ENCODE results near the gene DNAH3.

The DNAH3 gene

DNA sequence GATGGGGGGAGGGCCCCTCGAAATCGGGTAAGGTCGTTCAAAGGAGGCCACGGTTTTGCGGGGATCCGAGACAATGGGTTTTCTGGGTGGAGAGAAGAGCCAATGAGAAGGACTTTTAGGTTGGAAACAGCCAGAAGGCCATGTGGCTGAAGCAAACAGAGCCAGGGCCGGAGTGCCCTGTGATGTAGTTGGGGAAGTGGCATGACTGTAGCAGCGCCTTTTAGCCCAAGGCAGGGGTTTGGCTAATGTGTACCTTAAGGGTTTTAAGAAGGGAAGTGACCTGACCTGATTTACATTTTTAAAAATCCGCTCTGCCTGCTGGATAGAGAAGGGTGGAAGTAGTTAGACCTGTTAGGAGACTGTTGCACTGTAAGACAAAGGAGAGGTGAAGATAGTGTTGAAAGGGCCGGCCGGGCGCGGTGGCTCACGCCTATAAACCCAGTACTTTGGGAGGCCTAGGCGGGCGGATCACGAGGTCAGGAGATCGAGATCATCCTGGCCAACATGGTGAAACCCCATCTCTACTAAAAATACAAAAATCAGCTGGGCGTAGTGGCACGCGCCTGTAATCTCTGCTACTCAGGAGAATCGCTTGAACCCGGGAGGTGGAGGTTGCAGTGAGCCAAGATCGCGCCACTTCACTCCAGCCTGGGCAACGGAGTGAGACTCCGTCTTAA is 249.1 kb downstream of the DNAH3 start:
- no peak for DNase-seq

DNA sequence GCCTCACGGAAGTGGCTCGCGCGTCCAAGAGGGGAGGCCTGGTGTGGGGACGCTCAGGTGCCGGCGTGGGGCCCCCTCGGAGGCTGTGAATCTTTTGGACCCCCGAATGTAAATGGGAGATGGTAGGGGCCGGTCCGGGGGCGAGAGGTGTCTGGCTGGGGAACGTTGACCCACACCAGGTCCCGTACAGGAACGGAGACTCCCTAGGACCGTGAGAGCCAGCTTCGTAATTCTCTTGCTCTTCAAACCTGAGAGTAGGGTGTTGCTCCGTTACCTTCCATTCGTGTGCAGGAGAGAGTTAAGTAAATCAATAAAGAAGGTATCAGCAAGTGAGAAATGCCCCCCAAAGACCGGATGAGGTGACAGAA is 249.6 kb downstream of the DNAH3 start:
- DNase-seq: no peak

DNA sequence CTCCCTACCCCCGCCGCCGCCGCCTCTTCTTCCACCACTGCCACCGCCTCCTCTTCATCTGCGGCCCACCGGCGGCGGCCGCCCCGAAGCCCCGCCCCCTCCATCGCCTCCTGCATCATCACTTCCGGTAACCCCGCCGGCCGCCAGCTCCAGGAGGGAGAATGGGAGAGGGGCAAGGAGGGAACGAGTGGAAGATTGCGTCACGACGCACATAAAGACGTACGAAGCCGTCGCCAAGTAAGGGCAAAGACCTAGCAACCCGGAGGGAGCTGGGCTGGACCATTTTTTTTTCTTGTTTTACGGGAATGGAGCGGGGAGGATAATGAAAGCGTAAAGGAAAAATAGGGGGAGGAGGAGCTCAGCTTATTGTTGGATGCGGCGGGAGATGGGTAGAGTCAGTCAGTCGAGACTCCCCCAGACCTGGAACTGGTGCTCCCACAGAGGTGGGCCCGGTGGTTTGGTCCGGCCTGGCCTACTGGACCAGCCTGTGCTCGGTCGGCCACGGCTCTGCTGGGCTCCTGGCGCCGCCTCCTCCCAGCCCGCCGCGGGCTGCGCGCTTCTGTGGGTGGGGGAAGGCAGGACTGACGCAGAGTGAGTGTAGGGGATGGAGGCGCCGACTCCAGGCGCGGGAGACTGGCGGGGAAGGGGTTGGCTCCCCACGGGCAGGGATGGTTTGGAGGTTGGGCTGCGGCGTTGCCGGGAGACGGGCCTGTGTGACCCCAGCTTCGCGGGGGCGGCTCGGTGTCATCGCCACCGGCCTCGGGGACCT is 250.2 kb downstream of the DNAH3 start, which contains the start of the genes DCUN1D3 and LYRM1:
Gene DCUN1D3 (minus strand): TSS at position 60 of the 769 bp plus-strand sequence. CDS start 37,820 bp downstream, outside the sequence.
Gene LYRM1 (plus strand): TSS at position 473 of the 769 bp plus-strand sequence. CDS start 14,785 bp downstream, outside the sequence.
- peak; percentile 85 to 88 for DNase-seq

DNA sequence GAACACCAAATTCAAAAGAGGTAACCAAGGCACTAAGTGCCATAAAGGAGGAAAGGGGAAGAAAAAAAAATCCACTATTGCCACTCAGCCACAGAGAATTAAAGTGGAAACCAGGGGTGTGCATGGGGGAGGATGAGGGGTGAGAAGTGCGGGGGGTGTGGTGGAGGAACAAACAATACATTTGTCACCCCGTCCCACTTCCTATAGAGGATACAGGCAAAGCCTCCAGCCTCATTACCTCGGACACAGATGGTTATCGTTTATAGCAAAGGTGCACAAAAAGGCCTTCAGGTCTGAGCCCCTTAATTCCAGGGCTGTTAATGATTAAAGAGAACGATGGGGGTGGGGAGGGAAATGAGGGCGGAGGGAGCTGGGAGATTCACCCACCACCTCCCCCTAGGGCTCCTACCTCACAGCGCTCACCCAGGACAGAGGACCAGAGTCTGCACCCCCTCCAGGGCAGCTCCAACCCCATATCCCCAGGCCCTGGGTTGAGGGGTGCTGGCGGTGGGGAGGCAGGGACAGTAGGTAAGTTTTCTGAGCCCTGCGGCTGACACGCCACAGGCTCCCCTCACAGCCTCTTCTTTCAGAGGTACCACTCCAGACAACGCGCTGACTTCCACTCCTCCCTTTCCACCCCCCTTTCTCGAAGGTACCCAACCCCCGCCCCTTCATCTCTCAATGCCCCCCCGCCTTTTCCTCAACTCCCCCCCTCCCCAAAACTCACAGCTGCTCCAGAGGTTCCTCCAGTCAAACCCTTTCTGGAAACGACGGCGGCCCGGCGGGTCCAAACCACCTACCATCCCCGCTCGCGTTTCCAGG is 251.0 kb downstream of the DNAH3 start:
- DNase-seq: no peak

DNA sequence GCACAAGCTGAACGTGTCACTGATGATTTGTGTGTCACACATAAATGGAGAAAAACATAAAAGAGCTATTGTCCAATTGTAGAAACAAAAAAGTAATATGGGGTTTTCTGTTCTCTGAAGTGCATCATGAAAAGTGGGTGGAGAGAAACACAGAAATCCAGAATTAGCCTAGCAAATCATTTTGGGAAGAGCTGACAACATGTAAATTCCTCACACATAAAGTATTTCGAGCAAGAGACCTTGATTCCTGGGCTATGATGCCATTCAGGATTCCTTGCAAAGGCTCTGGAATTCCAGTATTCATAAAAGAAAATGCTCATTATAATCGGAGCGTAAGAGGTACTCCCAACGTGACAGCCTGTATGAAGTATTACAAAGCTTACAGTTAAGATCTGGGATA is 251.6 kb downstream of the DNAH3 start:
- no peak for DNase-seq

DNA sequence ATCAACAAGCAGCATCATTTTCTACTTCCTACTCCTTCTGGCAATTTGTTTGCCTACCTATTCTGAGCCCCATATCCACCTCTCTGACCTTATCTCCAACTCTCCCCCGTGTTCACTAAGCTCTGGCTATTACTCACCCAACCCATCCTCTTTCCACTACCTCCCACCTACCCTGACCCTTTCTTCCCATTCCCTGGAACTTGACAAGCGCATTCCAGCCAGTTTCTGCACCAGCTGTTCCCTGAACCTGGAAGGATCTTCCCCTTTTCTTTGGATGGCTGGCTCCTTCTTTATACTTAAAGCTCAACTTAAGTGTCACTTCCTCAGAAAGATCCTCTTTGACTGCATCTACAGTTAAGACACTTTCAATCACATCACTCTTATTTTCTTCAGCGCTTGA is 252.7 kb downstream of the DNAH3 start:
- DNase-seq: no peak

DNA sequence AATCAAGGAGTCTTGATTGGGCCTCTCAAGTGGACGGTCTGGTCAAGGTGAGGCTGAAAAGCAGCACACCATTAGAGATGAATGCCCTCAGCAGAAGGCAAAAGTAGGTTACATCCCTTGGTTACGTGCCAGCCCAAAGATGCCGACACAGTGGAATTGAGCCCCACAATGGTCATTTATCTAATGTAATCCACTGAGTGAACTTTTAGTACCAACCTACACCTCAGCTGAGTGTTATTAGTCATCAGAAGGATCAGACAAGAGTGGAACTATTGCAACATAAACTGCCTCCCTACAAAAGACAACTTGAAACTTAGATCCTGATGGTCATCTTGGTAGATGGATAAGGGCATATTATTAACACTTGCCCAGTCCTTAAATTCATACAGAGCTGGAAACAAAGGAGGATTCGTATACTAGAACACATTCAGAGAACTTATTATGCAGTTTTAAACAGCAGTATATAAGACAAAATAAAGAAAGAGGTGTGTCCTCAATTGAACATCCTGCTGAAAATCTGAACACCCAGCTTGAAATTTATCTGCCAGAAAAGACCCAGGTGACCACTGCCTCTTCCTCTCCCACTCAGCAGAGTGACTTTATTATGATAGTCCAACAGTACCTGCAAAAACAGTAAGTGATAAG is 253.3 kb downstream of the DNAH3 start:
- DNase-seq: no peak

DNA sequence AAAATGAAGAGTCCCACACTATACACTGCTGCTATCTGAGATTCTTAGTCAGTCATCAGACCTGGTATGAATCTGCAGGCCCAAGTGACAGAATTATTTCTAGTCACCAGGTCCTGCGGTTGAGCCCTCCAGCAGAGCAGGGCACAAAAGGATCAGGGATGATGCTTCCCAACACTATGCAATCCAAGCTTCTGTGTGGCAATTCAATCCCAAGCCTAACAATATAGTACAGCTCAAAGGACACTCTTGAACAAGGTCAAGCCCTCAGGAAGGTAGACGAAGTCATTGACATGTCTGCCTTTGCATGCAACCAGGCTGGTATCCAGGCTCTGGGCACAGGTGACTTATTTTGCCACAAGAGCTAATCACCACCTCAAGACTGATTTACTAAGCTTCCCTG is 256.3 kb downstream of the DNAH3 start:
- no peak for DNase-seq

DNA sequence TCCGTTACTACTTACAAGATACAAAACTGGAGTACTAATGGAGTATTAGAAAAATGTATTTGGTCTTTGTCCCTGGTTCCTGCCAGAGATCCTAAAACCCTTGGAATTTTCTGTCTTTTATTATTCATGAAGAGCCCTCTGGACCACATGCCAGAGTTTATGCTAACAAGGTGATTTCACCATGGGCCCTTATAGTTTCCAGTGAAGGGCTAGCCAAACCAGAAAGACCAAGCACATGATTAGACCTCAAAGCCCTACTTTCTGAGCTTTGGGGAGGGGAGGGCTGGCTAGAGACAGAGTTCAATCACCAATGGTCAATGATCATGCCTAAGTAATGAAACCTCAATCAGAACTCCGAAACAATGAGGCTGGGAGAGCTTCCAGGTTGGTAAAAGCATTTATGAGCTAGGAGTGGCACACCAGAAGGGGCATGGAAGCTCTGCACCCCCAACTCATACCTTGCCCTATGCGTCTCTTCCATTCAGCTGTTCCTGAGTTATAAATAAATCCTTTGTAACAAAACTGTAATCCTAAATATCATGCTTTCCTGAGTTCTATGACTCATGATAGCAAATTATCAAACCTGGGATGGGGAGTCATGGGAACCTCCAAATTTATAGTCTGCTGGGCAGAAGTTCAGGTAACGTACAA is 260.9 kb downstream of the DNAH3 start:
- DNase-seq: no peak

DNA sequence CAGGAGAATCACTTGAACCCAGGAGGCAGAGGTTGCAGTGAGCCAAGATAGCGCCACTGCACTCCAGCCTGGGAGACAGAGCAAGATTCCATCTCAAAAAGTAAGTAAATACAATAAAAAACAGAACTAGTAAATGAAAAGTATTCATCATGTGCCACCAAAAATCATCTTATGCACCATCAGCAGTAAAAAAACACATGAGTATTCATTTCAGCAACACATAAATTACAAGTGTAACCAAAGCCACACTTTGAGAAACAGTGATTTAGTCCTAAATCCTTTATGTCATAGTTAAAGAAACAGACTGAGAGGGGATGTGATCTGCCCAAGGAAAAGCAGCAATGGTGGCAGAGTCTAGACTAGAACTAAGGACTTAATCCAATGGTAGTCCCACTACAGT is 263.4 kb downstream of the DNAH3 start:
- no peak for DNase-seq

DNA sequence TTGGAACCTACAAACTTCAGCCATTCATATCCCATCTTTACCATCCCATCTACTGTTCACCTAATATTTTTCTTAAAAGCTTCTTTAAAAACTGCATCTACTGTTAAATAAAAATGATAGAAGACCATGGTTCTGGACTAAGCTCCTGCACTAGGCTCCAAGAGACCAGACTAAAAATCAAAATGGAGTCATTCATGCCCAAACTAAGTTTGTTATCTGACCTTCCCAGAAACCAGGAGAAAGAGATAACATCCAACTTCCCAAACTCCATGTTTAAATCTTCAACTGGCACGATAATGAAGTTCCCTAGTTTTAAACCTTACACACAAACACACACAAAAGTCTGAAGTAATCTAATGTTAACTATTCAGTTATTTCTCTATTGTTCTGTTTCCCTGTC is 264.3 kb downstream of the DNAH3 start:
- DNase-seq: no peak

DNA sequence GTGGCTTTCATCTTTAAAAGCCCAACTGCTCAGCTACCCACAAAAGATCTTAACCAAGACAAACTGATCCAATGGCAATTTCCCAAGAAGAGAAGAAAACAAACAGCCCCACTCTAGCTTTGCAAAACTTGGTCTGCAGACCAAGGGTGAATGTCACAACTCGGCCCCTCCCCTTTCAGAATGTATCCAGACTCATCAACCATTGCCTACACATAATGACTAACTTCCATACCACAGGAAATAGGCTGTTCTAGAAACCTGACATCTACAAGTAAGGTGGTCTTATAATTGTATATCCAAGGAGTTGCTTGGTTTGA is 266.4 kb downstream of the DNAH3 start:
- DNase-seq: no peak

DNA sequence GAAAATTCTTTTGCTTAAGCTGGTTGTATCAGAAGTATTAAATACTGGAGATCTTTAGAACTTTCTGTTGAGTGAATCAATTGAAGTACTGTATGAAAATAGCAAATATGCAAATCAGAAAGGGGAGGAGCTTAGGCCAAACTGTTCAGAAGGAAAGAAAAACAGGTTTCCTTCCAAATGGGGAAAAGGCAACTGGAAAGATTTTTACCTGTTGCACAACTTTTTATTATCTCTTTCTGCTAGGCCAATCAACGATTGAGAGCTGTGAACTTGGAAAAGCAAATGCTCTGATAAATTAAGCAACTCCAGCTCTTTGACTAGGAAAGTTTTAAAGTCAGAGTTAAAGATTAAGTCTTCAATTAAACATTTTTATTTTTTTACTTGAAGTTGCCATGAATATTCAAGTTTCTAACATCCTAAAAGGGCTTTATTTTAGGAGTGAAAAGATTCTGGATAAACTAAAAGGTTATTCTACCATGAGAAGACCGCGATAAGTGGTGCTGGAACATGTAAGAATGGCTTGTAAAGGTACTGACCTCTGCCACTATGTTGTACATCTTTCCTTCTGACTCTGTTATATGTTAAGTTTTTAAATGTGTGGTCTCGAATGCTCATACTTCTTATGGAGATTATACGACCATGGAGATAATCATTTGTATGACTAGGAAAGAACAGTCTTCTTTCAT is 266.9 kb downstream of the DNAH3 start:
- no peak for DNase-seq

All from stimulated activated CD4-positive, alpha-beta T cell treated with anti-CD3 and anti-CD28 coated beads, Interleukin-2, amount 100 ng/mL, for 48 hours (primary cell).